Measurements from ENCODE around the gene LRMDA.

DNA sequence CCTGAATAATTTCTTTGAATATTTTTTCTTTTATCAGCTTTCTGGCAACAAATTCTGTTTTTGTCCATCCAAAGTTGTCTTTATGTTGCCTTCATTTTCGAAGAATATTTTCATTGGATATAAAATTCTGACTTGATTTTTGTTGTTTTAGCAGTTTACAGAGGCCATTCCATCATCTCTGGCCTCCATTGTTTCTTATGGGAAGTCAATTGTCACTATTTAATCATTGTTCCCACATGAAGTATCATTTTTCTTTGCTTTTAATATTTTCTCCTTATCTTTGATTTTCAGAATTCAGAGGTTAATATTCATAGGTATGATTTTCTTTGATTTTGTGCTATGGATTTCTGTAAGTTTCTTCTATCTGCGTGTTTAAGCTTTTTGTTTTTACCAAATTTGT is 512.6 kb downstream of the LRMDA start:
- no peak for TF ChIP-seq POLR2A (IDR thresholded peaks at IDR 0.05)
- TF ChIP-seq, protein P1, sequence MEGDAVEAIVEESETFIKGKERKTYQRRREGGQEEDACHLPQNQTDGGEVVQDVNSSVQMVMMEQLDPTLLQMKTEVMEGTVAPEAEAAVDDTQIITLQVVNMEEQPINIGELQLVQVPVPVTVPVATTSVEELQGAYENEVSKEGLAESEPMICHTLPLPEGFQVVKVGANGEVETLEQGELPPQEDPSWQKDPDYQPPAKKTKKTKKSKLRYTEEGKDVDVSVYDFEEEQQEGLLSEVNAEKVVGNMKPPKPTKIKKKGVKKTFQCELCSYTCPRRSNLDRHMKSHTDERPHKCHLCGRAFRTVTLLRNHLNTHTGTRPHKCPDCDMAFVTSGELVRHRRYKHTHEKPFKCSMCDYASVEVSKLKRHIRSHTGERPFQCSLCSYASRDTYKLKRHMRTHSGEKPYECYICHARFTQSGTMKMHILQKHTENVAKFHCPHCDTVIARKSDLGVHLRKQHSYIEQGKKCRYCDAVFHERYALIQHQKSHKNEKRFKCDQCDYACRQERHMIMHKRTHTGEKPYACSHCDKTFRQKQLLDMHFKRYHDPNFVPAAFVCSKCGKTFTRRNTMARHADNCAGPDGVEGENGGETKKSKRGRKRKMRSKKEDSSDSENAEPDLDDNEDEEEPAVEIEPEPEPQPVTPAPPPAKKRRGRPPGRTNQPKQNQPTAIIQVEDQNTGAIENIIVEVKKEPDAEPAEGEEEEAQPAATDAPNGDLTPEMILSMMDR (IDR thresholded peaks at IDR 0.05): no peak
